Endothelial cell (in vitro differentiated cells): Measurements from ENCODE around the gene HOXB3. TPM values are rescaled to one million over a fixed set of nuclear protein-coding genes. Genes with fewer than 3 reads are reported as not detected.
A peak's percentile ranks its signal among the peaks of the same experiment; 100 is the strongest.

Experiments used
- DNase-seq: peaks from one replicate; pipeline ENCODE4 v3.0.0; 2021; ENCODE audit warnings: low spot score
- H3K27ac Mint-ChIP-seq: one replicate; pipeline ENCODE4 v1.8.0; 2021; ENCODE audit warnings: mixed read lengths, inconsistent platforms; ENCODE audit not compliant: unreplicated experiment
- H3K27me3 Mint-ChIP-seq: one replicate; pipeline ENCODE4 v1.8.0; 2021; ENCODE audit warnings: mild to moderate bottlenecking, moderate library complexity, mixed read lengths, inconsistent platforms; ENCODE audit not compliant: unreplicated experiment
- H3K36me3 Mint-ChIP-seq: one replicate; pipeline ENCODE4 v1.8.0; 2021; ENCODE audit warnings: mild to moderate bottlenecking, low read depth, mixed read lengths, inconsistent platforms; ENCODE audit not compliant: unreplicated experiment
- H3K4me1 Mint-ChIP-seq: one replicate; pipeline ENCODE4 v1.8.0; 2021; ENCODE audit warnings: mild to moderate bottlenecking, mixed read lengths, inconsistent platforms; ENCODE audit not compliant: unreplicated experiment
- H3K4me3 Mint-ChIP-seq: one replicate; pipeline ENCODE4 v1.8.0; 2021; ENCODE audit warnings: mild to moderate bottlenecking, mixed read lengths, inconsistent platforms; ENCODE audit not compliant: unreplicated experiment
- H3K9me3 Mint-ChIP-seq: one replicate; pipeline ENCODE4 v1.8.0; 2021; ENCODE audit warnings: mixed read lengths, inconsistent platforms; ENCODE audit not compliant: unreplicated experiment
- CTCF ChIP-seq: fragments of 200-600 bp; sonication (generic); IDR thresholded peaks from one replicate; pipeline ENCODE4 v1.5.0; 2021; ENCODE audit warnings: antibody characterized with exemption; ENCODE audit not compliant: unreplicated experiment
- total RNA-seq: library from RNA; stranded (reverse); fragmentation: NEBNext Ultra II Directional; extraction: Animal tissue kit (Norgen Biotek cat#: 25700); gene quantifications from one replicate; pipeline ENCODE4 v1.2.1, GENCODE V29; 2021; ENCODE audit not compliant: unreplicated experiment

Gene HOXB3
- total RNA-seq, 1 donor from 2014 or later: 17.7 TPM

- Mint-ChIP-seq H3K36me3 (no peaks in the 10 kb centered on the region), H3K4me3 (peak overlapping the region; percentile 23), H3K27me3 (peaks cover 47% of the 10 kb centered on the region), H3K4me1 (peaks cover 52% of the 10 kb centered on the region), H3K27ac (no peak overlapping the region), H3K9me3 (no peaks in the 10 kb centered on the region)
- no peak for TF ChIP-seq CTCF
- DNase-seq: no peak
Observed at GRCh38 chr17:48579760-48580554, 10.1 kb downstream of the HOXB3 start.

- peaks cover 50% of the 10 kb centered on the region for H3K4me1 Mint-ChIP-seq
- DNase-seq: no peak
- H3K4me3 Mint-ChIP-seq: peak overlapping the region; percentile 90
- peaks cover 46% of the 10 kb centered on the region for H3K27me3 Mint-ChIP-seq
- H3K27ac Mint-ChIP-seq: peak overlapping the region; percentile 34
- no peak for TF ChIP-seq CTCF
- no peaks in the 10 kb centered on the region for H3K36me3 Mint-ChIP-seq
- H3K9me3 Mint-ChIP-seq: no peaks in the 10 kb centered on the region
Observed at GRCh38 chr17:48579471-48579759, 10.6 kb downstream of the HOXB3 start.

- H3K36me3 Mint-ChIP-seq: no peaks in the 10 kb centered on the region
- no peaks in the 10 kb centered on the region for H3K9me3 Mint-ChIP-seq
- DNase-seq: no peak
- peak overlapping the region; percentile 34 for H3K27ac Mint-ChIP-seq
- peaks cover 46% of the 10 kb centered on the region for H3K27me3 Mint-ChIP-seq
- peaks cover 53% of the 10 kb centered on the region for H3K4me1 Mint-ChIP-seq
- no peak for TF ChIP-seq CTCF
- H3K4me3 Mint-ChIP-seq: peak overlapping the region; percentile 90
Observed at GRCh38 chr17:48578616-48579470, 11.2 kb downstream of the HOXB3 start.

- peak within 1 kb of the TSS; percentile 93 for H3K4me3 Mint-ChIP-seq
- H3K27ac Mint-ChIP-seq: peak within 1 kb of the TSS; percentile 52
- no peak for TF ChIP-seq CTCF
- DNase-seq: peak; percentile 69
- no peaks in the 10 kb centered on the region for H3K36me3 Mint-ChIP-seq
- H3K4me1 Mint-ChIP-seq: peaks cover 58% of the 10 kb centered on the region
- peaks cover 43% of the 10 kb centered on the region for H3K27me3 Mint-ChIP-seq
- no peaks in the 10 kb centered on the region for H3K9me3 Mint-ChIP-seq
Observed at GRCh38 chr17:48577946-48578615, 12.0 kb downstream of the HOXB3 start, which contains the start of gene HOXB4. Gene HOXB4 (minus strand): TSS chr17:48578350. CDS start chr17:48578319, 31 bp downstream.
